Measurements from ENCODE around the gene ZBTB32.
A peak's percentile ranks its signal among the peaks of the same experiment; 100 is the strongest.

ZBTB32 gene

GRCh38 chr19:35738021-35738886, 33.9 kb downstream of the ZBTB32 start:
- no peak for DNase-seq

GRCh38 chr19:35738887-35739229, 34.5 kb downstream of the ZBTB32 start:
- no peak for DNase-seq

GRCh38 chr19:35739275-35740107, 35.1 kb downstream of the ZBTB32 start:
- DNase-seq: no peak

GRCh38 chr19:35740108-35740422, 35.7 kb downstream of the ZBTB32 start:
- DNase-seq: no peak

GRCh38 chr19:35740423-35741202, 36.3 kb downstream of the ZBTB32 start:
- peak; percentile 98 for DNase-seq

GRCh38 chr19:35741203-35741515, 36.8 kb downstream of the ZBTB32 start:
- no peak for DNase-seq

GRCh38 chr19:35742121-35742724, 37.9 kb downstream of the ZBTB32 start, which contains the start of gene IGFLR1:
Gene IGFLR1 (minus strand): TSS chr19:35742452. CDS start chr19:35741180, 1,272 bp downstream.
- DNase-seq: peak; percentile 94

GRCh38 chr19:35743640-35744429, 39.5 kb downstream of the ZBTB32 start:
- DNase-seq: no peak

GRCh38 chr19:35744430-35745327, 40.3 kb downstream of the ZBTB32 start:
- peak; percentile 98 for DNase-seq

- DNase-seq: peak; percentile 100
These were observed 41.1 kb downstream of the ZBTB32 start, which contains the start of the genes PSENEN and U2AF1L4 for GRCh38 chr19:35745328-35746086. Gene PSENEN (plus strand): TSS chr19:35745651. CDS start chr19:35745931, 280 bp downstream. Gene U2AF1L4 (minus strand): TSS chr19:35745418. CDS start chr19:35745391, 27 bp downstream.

GRCh38 chr19:35746087-35746462, 41.7 kb downstream of the ZBTB32 start:
- no peak for DNase-seq

GRCh38 chr19:35746531-35746930, 42.2 kb downstream of the ZBTB32 start:
- DNase-seq: no peak

GRCh38 chr19:35748106-35749020, 44.0 kb downstream of the ZBTB32 start, which contains the start of gene LIN37:
Gene LIN37 (plus strand): TSS chr19:35748576. CDS start chr19:35748725, 149 bp downstream.
- DNase-seq: peak; percentile 99

GRCh38 chr19:35750167-35750566, 45.8 kb downstream of the ZBTB32 start:
- DNase-seq: no peak

- no peak for DNase-seq
These were observed 47.7 kb downstream of the ZBTB32 start for GRCh38 chr19:35751839-35752745.

GRCh38 chr19:35752746-35753350, 48.5 kb downstream of the ZBTB32 start:
- DNase-seq: no peak

Data from inflammatory macrophage treated with lipopolysaccharide for 4 hours (primary cell).